Liver (tissue), 9 donors: ENCODE results near the gene WDR3. TPM values are rescaled to one million over a fixed set of nuclear protein-coding genes. Genes with fewer than 3 reads are reported as not detected.

ENCODE experiments used
- DNase-seq: peaks from one replicate; pipeline ENCODE4 v3.0.0-alpha.2; 2017; ENCODE audit warnings: low spot score
- H3K27ac ChIP-seq, 2 donors: one replicate each; pipeline ENCODE4 v1.7.0; 2013; ENCODE audit warnings: inconsistent platforms in 2 of 2, low read length in 2 of 2, control low read depth in 1 of 2, low read depth in 1 of 2, mild to moderate bottlenecking in 1 of 2
- H3K27me3 ChIP-seq, 4 donors: one replicate each; pipeline versions ENCODE4 v1.6.1 to v1.7.0; 2013; ENCODE audit warnings: low read length in 3 of 4, inconsistent platforms in 1 of 4, mild to moderate bottlenecking in 1 of 4, moderate library complexity in 1 of 4; ENCODE audit not compliant: control insufficient read depth in 4 of 4, insufficient read depth in 4 of 4
- H3K36me3 ChIP-seq, 4 donors: one replicate each; pipeline versions ENCODE4 v1.6.1 to v1.7.0; 2013; ENCODE audit warnings: low read length in 3 of 4, mild to moderate bottlenecking in 3 of 4, low read depth in 1 of 4, moderate library complexity in 1 of 4; ENCODE audit not compliant: control insufficient read depth in 4 of 4, insufficient read depth in 3 of 4
- H3K4me1 ChIP-seq, 4 donors: one replicate each; pipeline versions ENCODE4 v1.6.1 to v1.7.0; 2013; ENCODE audit warnings: low read length in 3 of 4, mild to moderate bottlenecking in 3 of 4, moderate library complexity in 1 of 4; ENCODE audit not compliant: control insufficient read depth in 4 of 4, insufficient read depth in 4 of 4
- H3K4me3 ChIP-seq, 3 donors: one replicate each; pipeline versions ENCODE4 v1.6.1 to v1.7.0; 2013; ENCODE audit warnings: low read length in 3 of 3, control low read depth in 1 of 3, low read depth in 1 of 3, mild to moderate bottlenecking in 1 of 3
- H3K9ac ChIP-seq, 2 donors: one replicate each; pipeline ENCODE4 v1.7.0; 2013; ENCODE audit warnings: low read length in 2 of 2, mild to moderate bottlenecking in 2 of 2, moderate library complexity in 2 of 2, control low read depth in 1 of 2, low read depth in 1 of 2
- H3K9me3 ChIP-seq, 4 donors: one replicate each; pipeline versions ENCODE4 v1.6.1 to v1.7.0; 2013; ENCODE audit warnings: low read length in 3 of 4; ENCODE audit not compliant: control insufficient read depth in 4 of 4
- ATF3 ChIP-seq: IDR thresholded peaks from 2 replicates; pipeline ENCODE4 v1.6.1; 2016; ENCODE audit warnings: antibody characterized with exemption
- EGR1 ChIP-seq, 2 donors: IDR thresholded peaks; 2 replicates each; pipeline ENCODE4 v1.6.1; 2016 to 2018; ENCODE audit warnings: antibody characterized with exemption in 2 of 2, low read depth in 2 of 2
- FOXA1 ChIP-seq: IDR thresholded peaks from 2 replicates; pipeline ENCODE4 v1.6.1; 2016; ENCODE audit warnings: antibody characterized with exemption
- FOXA2 ChIP-seq: IDR thresholded peaks from 2 replicates; pipeline ENCODE4 v1.6.1; 2016; ENCODE audit warnings: antibody characterized with exemption
- GABPA ChIP-seq, 2 donors: IDR thresholded peaks in 1 of 2; conservative IDR thresholded peaks in 1 of 2; 2 replicates each; pipeline ENCODE4 v1.6.1; 2016; ENCODE audit warnings: antibody characterized with exemption in 2 of 2, mild to moderate bottlenecking in 1 of 2, moderate library complexity in 1 of 2
- HNF4A ChIP-seq, 2 donors: conservative IDR thresholded peaks; 2 replicates each; pipeline ENCODE4 v1.6.1; 2016; ENCODE audit warnings: antibody characterized with exemption in 2 of 2, mild to moderate bottlenecking in 2 of 2
- HNF4G ChIP-seq: IDR thresholded peaks from 2 replicates; pipeline ENCODE4 v1.6.1; 2016; ENCODE audit warnings: antibody characterized with exemption
- JUND ChIP-seq, 2 donors: IDR thresholded peaks; 2 replicates each; pipeline ENCODE4 v1.6.1; 2016; ENCODE audit warnings: antibody characterized with exemption in 2 of 2
- NR2F2 ChIP-seq: IDR thresholded peaks from 2 replicates; pipeline ENCODE4 v1.6.1; 2016; ENCODE audit warnings: antibody characterized with exemption
- RAD21 ChIP-seq, 2 donors: IDR thresholded peaks; 2 replicates each; pipeline ENCODE4 v1.6.1; 2016; ENCODE audit warnings: antibody characterized with exemption in 2 of 2, mild to moderate bottlenecking in 2 of 2
- RXRA ChIP-seq, 2 donors: IDR thresholded peaks; 2 replicates each; pipeline ENCODE4 v1.6.1; 2017 to 2018; ENCODE audit warnings: antibody characterized with exemption in 2 of 2, mild to moderate bottlenecking in 1 of 2
- SP1 ChIP-seq: IDR thresholded peaks from 2 replicates; pipeline ENCODE4 v1.6.1; 2018; ENCODE audit warnings: antibody characterized with exemption, mild to moderate bottlenecking
- TAF1 ChIP-seq: conservative IDR thresholded peaks from 2 replicates; pipeline ENCODE4 v1.6.1; 2016; ENCODE audit warnings: antibody characterized with exemption, mild to moderate bottlenecking
- YY1 ChIP-seq: IDR thresholded peaks from 2 replicates; pipeline ENCODE4 v1.6.1; 2016; ENCODE audit warnings: antibody characterized with exemption, mild to moderate bottlenecking
- WGBS: extraction: QIAGEN DNeasy Blood & Tissue Kit; methylation state at CpG from one replicate; pipeline ENCODE4 v1.1.7; 2013; 5-methylcytosine and 5-hydroxymethylcytosine counted together
- polyA plus RNA-seq, 2 donors: library from polyadenylated mRNA; stranded (reverse) in 1 of 2; unstranded in 1 of 2; fragments of 200-250 nt in 1 of 2; fragments of >200 nt in 1 of 2; fragmentation: Nextera tagmentation in 1 of 2; extraction: Ambion mirVana in 1 of 2; gene quantifications; one replicate each; pipeline versions ENCODE4 v1.2.1 to v1.2.3, GENCODE V29; 2013 to 2015
- total RNA-seq, 2 donors: library from RNA; depleted of rRNA; stranded (reverse); fragments of >200 nt; gene quantifications; one replicate each; pipeline ENCODE4 v1.2.3, GENCODE V29; 2014
- TF ChIP-seq, protein P1 (sequence below): IDR thresholded peaks from 2 replicates; pipeline ENCODE4 v1.6.1; 2016; ENCODE audit warnings: antibody characterized with exemption, mild to moderate bottlenecking
- TF ChIP-seq, protein P2 (sequence below): IDR thresholded peaks from 2 replicates; pipeline ENCODE4 v1.6.1; 2016; ENCODE audit warnings: antibody characterized with exemption
- TF ChIP-seq, protein P3 (sequence below): fragments of 150-350 bp; IDR thresholded peaks from 2 replicates; pipeline ENCODE4 v1.5.1; 2017; ENCODE audit warnings: improper control_type of control experiment, low read depth, low read length; ENCODE audit not compliant: missing input control
- TF ChIP-seq, protein P4 (sequence below): IDR thresholded peaks from 2 replicates; pipeline ENCODE4 v1.6.1; 2016; ENCODE audit warnings: antibody characterized with exemption
- donor health status: healthy.
- donor health status: healthy.
- donor health status: healthy.
- donor health status: healthy.
- donor health status: healthy.

Gene WDR3
- total and polyA plus RNA-seq, 4 donors: 4.4 to 24.5 (median 11.5) TPM

DNA sequence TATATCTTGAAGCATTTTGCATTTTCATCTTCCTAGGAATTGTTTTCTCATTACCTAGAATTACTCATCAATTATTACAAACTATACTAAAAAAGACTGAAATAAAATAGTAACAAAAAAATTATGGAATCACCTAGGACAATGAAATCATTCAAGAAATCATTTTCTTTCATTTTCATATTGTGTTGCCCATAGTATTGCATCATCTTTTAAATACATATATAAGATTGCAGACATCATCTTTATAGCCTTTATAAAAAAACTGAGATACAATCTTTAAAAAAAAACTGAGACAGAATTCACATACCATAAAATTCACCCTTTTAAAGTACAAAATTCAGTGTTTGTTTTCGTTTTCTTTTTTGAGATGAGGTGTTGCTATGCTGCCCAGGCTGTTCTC is 29.7 kb upstream of the WDR3 start:
- Histone ChIP-seq H3K4me1 (peaks cover 0 to 14% (median 0%) of the 10 kb centered on the region in 4 donors), H3K27ac (no peak overlapping the region), H3K36me3 (peaks cover 3 to 38% (median 26%) of the 10 kb centered on the region in 4 donors), H3K4me3 (no peak overlapping the region), H3K9me3 (no peaks in the 10 kb centered on the region), H3K27me3 (no peaks in the 10 kb centered on the region), H3K9ac (no peak overlapping the region)
- no peak for DNase-seq
- 88% methylated on average over 1 of the region's 1 CpG for WGBS
- TF ChIP-seq YY1 (no peak), RAD21 (IDR thresholded peaks at IDR 0.05) (no peak), RXRA (IDR thresholded peaks at IDR 0.05) (no peak), FOXA2 (no peak), ATF3 (no peak), FOXA1 (no peak), GABPA (IDR thresholded peaks at IDR 0.05 in 1 of 2, conservative IDR thresholded peaks at IDR 0.05 in 1 of 2) (no peak), HNF4G (no peak), EGR1 (IDR thresholded peaks at IDR 0.05; ENCODE audit: low read depth in 2 of 2) (no peak), TAF1 (no peak), NR2F2 (no peak), HNF4A (conservative IDR thresholded peaks at IDR 0.05) (no peak), JUND (IDR thresholded peaks at IDR 0.05) (no peak), SP1 (no peak)
- TF ChIP-seq, protein P1, sequence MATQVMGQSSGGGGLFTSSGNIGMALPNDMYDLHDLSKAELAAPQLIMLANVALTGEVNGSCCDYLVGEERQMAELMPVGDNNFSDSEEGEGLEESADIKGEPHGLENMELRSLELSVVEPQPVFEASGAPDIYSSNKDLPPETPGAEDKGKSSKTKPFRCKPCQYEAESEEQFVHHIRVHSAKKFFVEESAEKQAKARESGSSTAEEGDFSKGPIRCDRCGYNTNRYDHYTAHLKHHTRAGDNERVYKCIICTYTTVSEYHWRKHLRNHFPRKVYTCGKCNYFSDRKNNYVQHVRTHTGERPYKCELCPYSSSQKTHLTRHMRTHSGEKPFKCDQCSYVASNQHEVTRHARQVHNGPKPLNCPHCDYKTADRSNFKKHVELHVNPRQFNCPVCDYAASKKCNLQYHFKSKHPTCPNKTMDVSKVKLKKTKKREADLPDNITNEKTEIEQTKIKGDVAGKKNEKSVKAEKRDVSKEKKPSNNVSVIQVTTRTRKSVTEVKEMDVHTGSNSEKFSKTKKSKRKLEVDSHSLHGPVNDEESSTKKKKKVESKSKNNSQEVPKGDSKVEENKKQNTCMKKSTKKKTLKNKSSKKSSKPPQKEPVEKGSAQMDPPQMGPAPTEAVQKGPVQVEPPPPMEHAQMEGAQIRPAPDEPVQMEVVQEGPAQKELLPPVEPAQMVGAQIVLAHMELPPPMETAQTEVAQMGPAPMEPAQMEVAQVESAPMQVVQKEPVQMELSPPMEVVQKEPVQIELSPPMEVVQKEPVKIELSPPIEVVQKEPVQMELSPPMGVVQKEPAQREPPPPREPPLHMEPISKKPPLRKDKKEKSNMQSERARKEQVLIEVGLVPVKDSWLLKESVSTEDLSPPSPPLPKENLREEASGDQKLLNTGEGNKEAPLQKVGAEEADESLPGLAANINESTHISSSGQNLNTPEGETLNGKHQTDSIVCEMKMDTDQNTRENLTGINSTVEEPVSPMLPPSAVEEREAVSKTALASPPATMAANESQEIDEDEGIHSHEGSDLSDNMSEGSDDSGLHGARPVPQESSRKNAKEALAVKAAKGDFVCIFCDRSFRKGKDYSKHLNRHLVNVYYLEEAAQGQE: no peak
- TF ChIP-seq, protein P2, sequence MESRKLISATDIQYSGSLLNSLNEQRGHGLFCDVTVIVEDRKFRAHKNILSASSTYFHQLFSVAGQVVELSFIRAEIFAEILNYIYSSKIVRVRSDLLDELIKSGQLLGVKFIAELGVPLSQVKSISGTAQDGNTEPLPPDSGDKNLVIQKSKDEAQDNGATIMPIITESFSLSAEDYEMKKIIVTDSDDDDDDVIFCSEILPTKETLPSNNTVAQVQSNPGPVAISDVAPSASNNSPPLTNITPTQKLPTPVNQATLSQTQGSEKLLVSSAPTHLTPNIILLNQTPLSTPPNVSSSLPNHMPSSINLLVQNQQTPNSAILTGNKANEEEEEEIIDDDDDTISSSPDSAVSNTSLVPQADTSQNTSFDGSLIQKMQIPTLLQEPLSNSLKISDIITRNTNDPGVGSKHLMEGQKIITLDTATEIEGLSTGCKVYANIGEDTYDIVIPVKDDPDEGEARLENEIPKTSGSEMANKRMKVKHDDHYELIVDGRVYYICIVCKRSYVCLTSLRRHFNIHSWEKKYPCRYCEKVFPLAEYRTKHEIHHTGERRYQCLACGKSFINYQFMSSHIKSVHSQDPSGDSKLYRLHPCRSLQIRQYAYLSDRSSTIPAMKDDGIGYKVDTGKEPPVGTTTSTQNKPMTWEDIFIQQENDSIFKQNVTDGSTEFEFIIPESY: no peak
- TF ChIP-seq, protein P3, sequence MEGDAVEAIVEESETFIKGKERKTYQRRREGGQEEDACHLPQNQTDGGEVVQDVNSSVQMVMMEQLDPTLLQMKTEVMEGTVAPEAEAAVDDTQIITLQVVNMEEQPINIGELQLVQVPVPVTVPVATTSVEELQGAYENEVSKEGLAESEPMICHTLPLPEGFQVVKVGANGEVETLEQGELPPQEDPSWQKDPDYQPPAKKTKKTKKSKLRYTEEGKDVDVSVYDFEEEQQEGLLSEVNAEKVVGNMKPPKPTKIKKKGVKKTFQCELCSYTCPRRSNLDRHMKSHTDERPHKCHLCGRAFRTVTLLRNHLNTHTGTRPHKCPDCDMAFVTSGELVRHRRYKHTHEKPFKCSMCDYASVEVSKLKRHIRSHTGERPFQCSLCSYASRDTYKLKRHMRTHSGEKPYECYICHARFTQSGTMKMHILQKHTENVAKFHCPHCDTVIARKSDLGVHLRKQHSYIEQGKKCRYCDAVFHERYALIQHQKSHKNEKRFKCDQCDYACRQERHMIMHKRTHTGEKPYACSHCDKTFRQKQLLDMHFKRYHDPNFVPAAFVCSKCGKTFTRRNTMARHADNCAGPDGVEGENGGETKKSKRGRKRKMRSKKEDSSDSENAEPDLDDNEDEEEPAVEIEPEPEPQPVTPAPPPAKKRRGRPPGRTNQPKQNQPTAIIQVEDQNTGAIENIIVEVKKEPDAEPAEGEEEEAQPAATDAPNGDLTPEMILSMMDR: no peak
- TF ChIP-seq, protein P4, sequence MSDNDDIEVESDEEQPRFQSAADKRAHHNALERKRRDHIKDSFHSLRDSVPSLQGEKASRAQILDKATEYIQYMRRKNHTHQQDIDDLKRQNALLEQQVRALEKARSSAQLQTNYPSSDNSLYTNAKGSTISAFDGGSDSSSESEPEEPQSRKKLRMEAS: no peak
